Bone marrow (tissue), 2 donors: ENCODE measurements around the gene C10orf53.
"Not testable (repeated sequence)": the region's sequence is repeated elsewhere in the genome, so short reads cannot be mapped to it uniquely, and the experiment has no call there.

Experiments
- DNase-seq, 2 donors: peaks; one replicate each; lab custom pipeline; 2025; lab: John Stamatoyannopoulos, UW

C10orf53 gene

GRCh38 chr10:49652421-49653272 is 26.8 kb upstream of the C10orf53 start:
- no peak for DNase-seq

GRCh38 chr10:49653273-49653929 is 26.1 kb upstream of the C10orf53 start:
- no peak for DNase-seq

DNA sequence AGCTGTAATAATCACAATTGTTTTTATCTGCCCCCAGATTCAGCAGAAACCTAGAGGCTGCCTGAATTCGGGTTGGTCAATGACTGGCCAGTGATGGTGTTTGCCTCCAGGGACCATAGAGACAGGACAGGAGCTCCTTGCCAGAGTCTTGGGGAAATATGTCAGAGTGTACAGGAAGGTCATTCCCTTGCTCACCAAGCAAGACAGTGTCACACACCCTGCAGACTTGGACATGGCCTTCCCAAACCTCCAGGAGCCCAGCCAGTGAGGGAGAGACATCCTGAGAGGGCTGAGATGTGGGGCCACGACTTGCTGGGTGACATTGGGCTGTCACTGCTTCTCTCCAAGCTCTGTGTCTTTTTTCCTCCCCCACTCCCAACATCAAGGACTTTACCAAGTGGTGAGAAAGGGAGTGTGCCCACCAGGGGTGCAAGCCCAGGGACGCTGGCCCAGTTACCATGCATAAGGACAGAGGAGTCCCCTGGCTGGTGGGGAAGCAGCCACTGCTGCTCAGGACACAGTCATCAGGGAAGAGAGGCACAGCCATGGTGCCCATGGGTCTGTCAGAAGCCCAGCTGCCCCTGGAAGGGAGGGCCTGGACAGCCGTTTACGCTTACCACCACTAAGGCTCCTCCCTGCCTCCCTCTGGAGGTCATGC is 25.3 kb upstream of the C10orf53 start:
- DNase-seq, result no peak

- no peak for DNase-seq
Observed at GRCh38 chr10:49655099-49655498, 24.4 kb upstream of the C10orf53 start.

DNA sequence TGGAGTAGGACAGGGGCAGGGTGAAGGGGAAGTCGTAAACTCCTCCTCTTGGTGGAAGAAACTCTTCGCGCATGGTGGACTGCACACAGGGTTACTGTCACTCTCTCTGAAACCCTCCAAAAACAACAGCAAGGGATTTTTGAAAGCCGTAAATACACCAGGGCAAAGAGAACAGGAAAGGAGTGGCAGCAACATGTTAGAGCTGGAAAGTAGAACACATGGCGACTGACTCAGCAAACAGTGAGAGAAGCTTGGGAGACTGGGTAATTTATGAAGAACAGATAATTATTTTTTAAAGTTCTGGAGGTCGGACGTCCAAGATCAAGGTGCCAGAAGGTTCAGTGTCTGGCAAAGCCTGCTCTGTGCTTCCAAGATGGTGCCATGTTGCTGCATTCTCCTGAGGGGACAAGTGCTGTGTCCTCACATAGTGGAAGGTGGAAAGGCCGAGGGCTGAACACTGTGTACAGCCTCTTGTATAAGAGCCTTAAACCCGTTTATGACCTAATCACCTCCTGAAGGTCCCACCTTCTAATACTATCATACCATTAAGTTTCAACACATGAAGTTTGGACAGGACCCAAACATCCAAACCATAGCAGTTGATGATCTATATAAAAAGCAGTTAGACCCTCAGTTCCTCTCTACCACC is 22.5 kb upstream of the C10orf53 start:
- no peak for DNase-seq

- no peak for DNase-seq
Observed at GRCh38 chr10:49657606-49658005, 21.8 kb upstream of the C10orf53 start.

DNA sequence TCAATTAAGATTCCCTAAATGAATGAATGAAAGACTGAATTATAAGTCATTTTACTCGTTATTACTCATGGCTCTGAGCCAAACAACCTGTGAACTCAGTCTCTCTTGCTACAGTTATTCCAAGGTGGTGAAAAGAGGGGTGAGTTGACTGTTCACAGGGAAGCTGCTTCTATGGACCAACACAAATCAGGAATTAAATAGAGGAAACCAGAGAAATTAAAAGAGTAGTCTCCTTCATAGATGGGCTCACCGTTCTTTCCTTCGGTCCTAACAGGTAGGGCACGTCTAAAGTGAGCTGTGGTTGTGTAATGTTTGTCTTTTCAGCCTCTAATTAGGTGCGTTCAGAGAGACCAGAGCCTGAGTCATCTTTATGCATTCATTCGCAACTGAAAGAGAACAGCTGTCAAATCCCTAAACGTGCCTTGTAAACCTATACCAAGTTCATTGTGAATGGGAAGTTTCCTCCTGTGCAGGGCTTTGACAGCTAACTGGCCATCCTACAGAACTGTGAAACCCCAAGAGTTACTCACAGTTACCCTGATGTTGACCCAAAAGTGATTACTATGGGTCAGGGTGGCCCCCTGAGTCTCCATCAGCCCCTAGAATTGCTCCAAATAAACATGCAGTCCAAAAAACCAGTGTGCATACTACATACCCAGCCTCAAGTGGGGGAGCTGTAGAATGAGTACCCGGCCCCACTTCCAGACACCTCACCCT is 18.2 kb upstream of the C10orf53 start:
- no peak for DNase-seq

DNA sequence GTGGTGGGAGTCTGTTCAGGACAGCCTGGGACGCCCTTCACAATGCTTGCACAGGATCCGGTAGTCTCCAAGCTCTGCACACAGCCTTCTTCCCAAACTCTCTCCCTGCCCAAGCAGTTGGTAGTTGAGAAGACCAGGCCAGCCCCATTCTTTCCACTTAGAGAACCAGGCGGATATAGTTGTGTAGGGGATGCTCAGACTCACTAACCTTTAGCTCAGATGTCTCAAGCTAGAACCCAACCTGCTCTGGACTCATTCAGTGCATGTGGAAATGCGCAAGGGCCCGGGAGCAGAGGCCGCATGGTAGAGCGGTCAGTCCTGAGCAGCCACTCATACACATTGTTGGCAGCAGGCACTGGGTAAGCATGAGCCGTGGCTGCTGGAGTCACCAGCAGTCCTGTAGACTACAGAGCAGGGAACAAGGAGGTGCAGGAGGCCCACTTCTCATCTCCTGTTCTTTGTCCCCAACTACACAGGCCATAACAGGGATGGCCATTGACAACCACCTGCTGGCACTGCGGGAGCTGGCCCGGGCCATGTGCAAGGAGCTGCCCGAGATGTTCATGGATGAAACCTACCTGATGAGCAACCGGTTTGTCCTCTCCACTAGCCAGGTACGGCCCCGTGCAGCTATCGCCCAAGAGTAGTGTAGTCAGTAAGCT is 17.2 kb upstream of the C10orf53 start:
- DNase-seq, result no peak

DNA sequence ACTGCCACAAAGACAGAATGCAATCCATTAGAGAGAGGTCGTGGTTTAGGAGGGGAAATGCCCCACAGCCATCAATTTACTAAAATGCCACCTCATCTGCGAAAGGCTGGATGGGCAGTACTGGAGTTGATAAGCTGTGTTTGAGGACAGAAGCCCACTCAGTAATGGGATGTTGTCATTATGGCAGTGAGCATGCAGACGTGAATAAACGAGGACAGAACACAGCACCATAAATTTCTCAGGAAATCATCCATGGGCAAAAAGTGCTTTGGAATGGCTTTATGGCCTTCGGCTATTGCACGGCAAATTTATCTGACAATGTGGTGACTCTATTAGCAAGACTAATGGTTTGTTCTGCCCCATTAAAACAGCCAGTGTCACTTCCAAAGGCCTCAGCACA is 15.9 kb upstream of the C10orf53 start:
- no peak for DNase-seq

GRCh38 chr10:49664006-49664841 is 15.2 kb upstream of the C10orf53 start:
- no peak for DNase-seq

DNA sequence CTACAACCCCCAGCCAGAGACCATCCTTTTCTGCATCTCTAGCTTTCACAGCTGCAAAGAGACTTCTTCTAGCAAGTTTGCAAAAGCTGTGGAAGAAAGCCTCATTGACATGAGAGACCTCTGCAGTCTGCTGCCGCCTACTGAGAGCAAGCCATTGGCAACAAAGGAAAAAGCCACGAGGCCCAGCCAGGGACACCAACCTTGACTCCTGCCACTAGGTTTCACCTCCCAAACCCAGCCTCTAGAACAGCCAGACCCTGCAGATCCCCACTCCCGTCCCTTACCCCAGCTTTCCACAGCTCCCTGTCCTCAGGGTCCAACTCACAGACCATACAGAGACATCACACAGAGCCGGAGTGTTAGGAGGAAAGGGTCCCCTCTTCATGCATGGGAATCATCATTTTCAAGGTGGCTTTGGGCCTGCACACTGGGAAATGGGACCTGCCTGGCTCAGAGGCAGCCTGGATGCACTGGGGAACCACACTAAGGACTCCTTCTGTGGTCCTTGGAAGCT is 14.6 kb upstream of the C10orf53 start:
- no peak for DNase-seq

GRCh38 chr10:49666054-49666615 is 13.3 kb upstream of the C10orf53 start:
- no peak for DNase-seq

GRCh38 chr10:49666685-49667084 is 12.8 kb upstream of the C10orf53 start:
- DNase-seq, result no peak

- no peak for DNase-seq
Observed at GRCh38 chr10:49667991-49668390, 11.5 kb upstream of the C10orf53 start.

GRCh38 chr10:49668684-49669083 is 10.8 kb upstream of the C10orf53 start:
- no peak for DNase-seq

DNA sequence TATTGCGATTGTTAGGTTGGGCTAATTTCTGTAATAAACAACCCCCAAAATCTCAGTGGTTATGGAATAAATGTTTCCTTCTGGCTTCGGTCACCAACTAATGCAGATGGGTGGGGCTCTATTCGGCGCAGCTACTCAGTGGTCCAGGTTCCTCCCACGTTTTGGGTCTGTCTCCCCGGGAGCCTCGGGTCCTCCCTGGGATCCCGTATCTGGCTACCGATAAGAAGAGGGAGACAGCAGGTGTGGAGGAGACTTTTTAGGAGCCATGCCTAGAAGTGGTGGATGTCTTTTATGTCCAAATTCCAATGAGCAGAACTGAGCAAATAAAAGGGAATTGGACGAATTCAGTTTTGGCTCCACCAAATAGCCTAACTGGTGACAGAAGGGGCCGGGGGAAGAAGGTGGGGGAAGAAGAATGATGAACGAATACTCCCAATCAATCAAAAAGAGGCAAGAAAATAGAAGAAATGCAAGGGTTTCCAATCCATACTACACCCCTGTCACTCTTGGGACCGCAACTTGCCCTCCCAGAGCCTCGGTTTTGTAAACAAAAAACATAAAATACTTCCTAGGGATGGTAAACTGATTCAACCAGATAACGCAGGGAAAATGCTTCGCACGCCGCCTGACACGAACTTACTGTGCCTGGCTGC is 498 bp upstream of the C10orf53 start:
- DNase-seq, result no peak

DNA sequence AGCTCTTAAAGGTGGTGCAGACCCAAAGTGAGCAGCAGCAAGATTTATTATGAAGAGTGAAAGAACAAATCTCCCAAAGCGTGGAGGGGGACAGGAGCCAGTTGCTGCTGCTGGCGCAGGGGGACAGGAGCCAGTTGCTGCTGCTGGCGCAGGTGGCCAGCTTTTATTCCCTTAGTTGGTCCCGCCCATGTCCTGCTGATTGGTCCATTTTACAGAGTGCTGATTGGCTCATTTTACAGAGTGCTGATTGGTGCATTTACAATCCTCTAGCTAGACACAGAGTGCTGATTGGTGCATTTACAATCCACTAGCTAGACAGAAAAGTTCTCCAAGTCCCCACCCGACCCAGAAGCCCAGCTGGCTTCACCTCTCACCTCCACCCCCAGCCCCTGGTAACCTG is 3.0 kb downstream of the C10orf53 start:
- not testable (repeated sequence) for DNase-seq

- no peak for DNase-seq
Observed at GRCh38 chr10:49682879-49683278, 3.4 kb downstream of the C10orf53 start.

DNA sequence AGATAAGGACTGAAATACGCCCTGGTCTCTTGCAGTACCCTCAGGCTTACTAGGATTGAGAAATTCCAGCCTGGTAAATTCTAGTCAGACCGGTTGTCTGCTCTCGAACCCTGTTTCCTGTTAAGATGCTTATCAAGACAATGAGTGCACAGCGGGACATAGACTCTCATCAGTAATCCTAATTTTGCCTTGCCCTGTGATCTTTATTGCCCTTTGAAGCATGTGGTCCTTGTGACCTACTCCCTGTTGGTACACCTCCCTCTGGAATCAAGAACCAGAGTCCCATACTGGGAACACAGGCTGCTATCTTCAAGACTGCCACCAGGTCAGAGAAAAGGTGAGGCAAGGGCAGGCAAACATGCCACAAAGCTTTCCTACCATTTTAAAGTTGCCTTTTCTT is 7.2 kb downstream of the C10orf53 start:
- DNase-seq, result no peak
